ENCODE measurements around the gene RASAL2. TPM values are rescaled to one million over a fixed set of nuclear protein-coding genes. Genes with fewer than 3 reads are reported as not detected.
A peak's percentile ranks its signal among the peaks of the same experiment; 100 is the strongest.

The RASAL2 gene
- total RNA-seq, 1 donor from 2014 or later = 18.3 TPM

DNA sequence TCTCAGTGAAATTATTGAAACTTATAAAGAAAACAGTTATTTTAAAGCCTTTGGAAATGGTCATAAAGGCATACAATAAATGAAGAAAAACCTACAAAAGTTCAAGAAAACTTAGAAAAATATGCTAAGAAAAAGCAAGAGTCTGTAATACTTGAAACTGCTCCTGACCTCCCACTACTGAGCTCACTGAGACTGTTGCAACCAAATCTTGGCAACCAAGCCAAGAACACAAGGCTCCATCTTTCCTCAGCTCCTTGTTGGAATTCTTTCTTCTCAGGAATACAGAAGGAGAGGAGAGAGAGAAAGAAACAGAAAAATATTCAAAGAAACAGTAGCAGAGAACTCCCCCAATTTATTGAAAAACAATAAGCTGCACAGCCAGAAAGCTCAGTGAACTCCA, 160.5 kb downstream of the RASAL2 start:
- no peaks in the 10 kb centered on the region for H3K27me3 Mint-ChIP-seq (ENCODE audit: insufficient read depth, low read depth)
- Histone ChIP-seq H3K4me1 (peaks cover 6% of the 10 kb centered on the region), H3K4me2 (no peak overlapping the region), H3K27me3 (no peaks in the 10 kb centered on the region), H3K36me3 (no peaks in the 10 kb centered on the region), H3K9me3 (ENCODE audit: low read depth) (no peaks in the 10 kb centered on the region), H2AFZ (replicated peaks) (no peak overlapping the region), H3F3A (ENCODE audit: low read depth) (no peaks in the 10 kb centered on the region), H3K9ac (no peak overlapping the region), H3K27ac (no peak overlapping the region), H4K20me1 (ENCODE audit: low read depth) (no peaks in the 10 kb centered on the region), H3K4me3 (no peak overlapping the region), H3K79me2 (ENCODE audit: low read depth) (no peaks in the 10 kb centered on the region)
- H3K9me3 Mint-ChIP-seq = peaks cover 18% of the 10 kb centered on the region
- peaks cover 14% of the 10 kb centered on the region for H3K36me3 Mint-ChIP-seq
- H3K4me1 Mint-ChIP-seq = no peaks in the 10 kb centered on the region
- H3K27ac Mint-ChIP-seq = no peak overlapping the region
- no peak overlapping the region for H3K4me3 Mint-ChIP-seq
- TF ChIP-seq EZH2phosphoT487 (IDR thresholded peaks at IDR 0.05) (no peak), EZH2 (IDR thresholded peaks at IDR 0.05) (no peak)
- no peak for DNase-seq (ENCODE audit: low spot score)

DNA sequence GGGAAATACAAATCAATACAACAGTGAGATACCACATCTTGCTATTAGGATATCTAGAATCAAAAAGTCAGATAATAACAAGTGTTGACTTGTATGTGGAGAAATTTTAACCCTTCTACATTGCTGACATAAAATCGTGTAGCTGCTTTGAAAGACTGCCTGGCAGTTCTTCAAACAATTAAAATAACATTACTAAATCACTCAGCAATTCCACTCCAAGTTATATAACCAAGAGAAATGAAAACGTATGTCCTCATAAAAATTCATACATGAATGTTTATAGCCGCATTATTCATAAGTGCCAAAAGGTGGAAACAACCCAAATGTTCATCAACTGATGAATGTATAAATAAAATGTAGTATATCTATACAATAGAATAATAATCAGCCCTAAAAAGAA, 164.6 kb downstream of the RASAL2 start:
- no peaks in the 10 kb centered on the region for H4K20me1 ChIP-seq (ENCODE audit: low read depth)
- peaks cover 14% of the 10 kb centered on the region for H3K4me1 ChIP-seq
- peaks cover 19% of the 10 kb centered on the region for H3K9me3 Mint-ChIP-seq
- no peaks in the 10 kb centered on the region for H3F3A ChIP-seq (ENCODE audit: low read depth)
- no peaks in the 10 kb centered on the region for H3K27me3 Mint-ChIP-seq (ENCODE audit: insufficient read depth, low read depth)
- H3K4me3 ChIP-seq = no peak overlapping the region
- no peaks in the 10 kb centered on the region for H3K27me3 ChIP-seq
- H3K79me2 ChIP-seq (ENCODE audit: low read depth) = no peaks in the 10 kb centered on the region
- H2AFZ ChIP-seq (replicated peaks) = no peak overlapping the region
- no peak for DNase-seq (ENCODE audit: low spot score)
- H3K4me3 Mint-ChIP-seq = no peak overlapping the region
- H3K9me3 ChIP-seq (ENCODE audit: low read depth) = no peaks in the 10 kb centered on the region
- TF ChIP-seq CTCF (IDR thresholded peaks at IDR 0.05) = no peak
- no peak for TF ChIP-seq EZH2 (IDR thresholded peaks at IDR 0.05)
- TF ChIP-seq EZH2phosphoT487 (IDR thresholded peaks at IDR 0.05) = no peak
- no peak overlapping the region for H3K4me2 ChIP-seq
- no peaks in the 10 kb centered on the region for H3K36me3 ChIP-seq
- peaks cover 10% of the 10 kb centered on the region for H3K36me3 Mint-ChIP-seq
- no peak overlapping the region for H3K27ac ChIP-seq
- peaks cover 20% of the 10 kb centered on the region for H3K4me1 Mint-ChIP-seq
- H3K9ac ChIP-seq = no peak overlapping the region
- H3K27ac Mint-ChIP-seq = no peak overlapping the region

DNA sequence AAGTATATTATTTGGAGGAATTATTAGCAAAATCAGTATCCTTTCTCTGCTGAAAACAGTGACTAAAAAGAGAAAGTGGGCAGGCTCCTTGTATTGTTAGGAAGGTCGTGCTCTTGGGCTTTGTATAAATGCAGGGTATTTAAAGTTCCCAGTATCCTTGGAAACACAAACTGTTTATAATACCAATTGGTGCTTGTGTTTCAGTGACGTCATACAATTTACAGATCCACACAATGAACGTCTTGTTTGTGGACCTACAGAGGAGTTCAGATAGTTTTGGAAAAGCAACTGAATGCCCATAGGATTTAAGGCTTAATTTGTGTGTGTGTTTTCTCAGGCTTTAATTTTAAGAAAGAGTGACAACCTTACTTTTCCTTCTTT, 168.2 kb downstream of the RASAL2 start:
- Histone ChIP-seq H3K36me3 (no peaks in the 10 kb centered on the region), H3K27ac (no peak overlapping the region), H3K4me1 (peaks cover 27% of the 10 kb centered on the region), H3K27me3 (no peaks in the 10 kb centered on the region), H3K4me3 (no peak overlapping the region), H4K20me1 (ENCODE audit: low read depth) (no peaks in the 10 kb centered on the region), H3K4me2 (peak overlapping the region; percentile 32), H3K79me2 (ENCODE audit: low read depth) (peaks cover 13% of the 10 kb centered on the region), H3K9ac (no peak overlapping the region), H2AFZ (replicated peaks) (no peak overlapping the region), H3F3A (ENCODE audit: low read depth) (peaks cover 5% of the 10 kb centered on the region), H3K9me3 (ENCODE audit: low read depth) (no peaks in the 10 kb centered on the region)
- TF ChIP-seq EZH2phosphoT487 (IDR thresholded peaks at IDR 0.05) (no peak), EZH2 (IDR thresholded peaks at IDR 0.05) (no peak), CTCF (IDR thresholded peaks at IDR 0.05) (no peak)
- H3K27ac Mint-ChIP-seq = peak overlapping the region; percentile 97
- H3K36me3 Mint-ChIP-seq = peaks cover 2% of the 10 kb centered on the region
- peaks cover 41% of the 10 kb centered on the region for H3K4me1 Mint-ChIP-seq
- peak; percentile 25 for DNase-seq (ENCODE audit: low spot score)
- no peaks in the 10 kb centered on the region for H3K27me3 Mint-ChIP-seq (ENCODE audit: insufficient read depth, low read depth)
- H3K4me3 Mint-ChIP-seq = peak overlapping the region; percentile 69
- peaks cover 9% of the 10 kb centered on the region for H3K9me3 Mint-ChIP-seq

DNA sequence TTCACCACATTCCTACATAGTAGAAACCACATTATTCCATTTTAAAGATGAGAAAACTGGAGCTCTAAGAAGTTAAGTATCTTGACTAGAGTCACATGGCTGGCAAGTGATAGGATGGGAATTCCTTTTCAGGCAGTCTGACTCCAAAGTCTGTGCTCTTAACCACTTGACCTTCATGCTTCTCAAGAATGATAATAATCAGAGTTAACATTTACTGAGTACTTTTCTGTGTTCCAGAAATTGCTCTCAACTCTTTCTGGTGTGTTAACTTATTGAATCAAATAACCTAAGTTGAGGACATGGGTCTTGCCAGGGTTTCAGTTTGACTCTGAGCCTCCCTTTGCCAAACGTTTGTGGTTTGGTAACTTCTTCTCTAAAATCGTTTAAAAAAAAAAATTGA, 169.4 kb downstream of the RASAL2 start:
- H3K9ac ChIP-seq = no peak overlapping the region
- Mint-ChIP-seq H3K4me3 (peak overlapping the region; percentile 9), H3K27ac (peak overlapping the region; percentile 82), H3K36me3 (peaks cover 2% of the 10 kb centered on the region), H3K27me3 (ENCODE audit: insufficient read depth, low read depth) (no peaks in the 10 kb centered on the region), H3K9me3 (peaks cover 7% of the 10 kb centered on the region), H3K4me1 (peaks cover 49% of the 10 kb centered on the region)
- H3K4me1 ChIP-seq = peaks cover 31% of the 10 kb centered on the region
- H4K20me1 ChIP-seq (ENCODE audit: low read depth) = no peaks in the 10 kb centered on the region
- TF ChIP-seq CTCF (IDR thresholded peaks at IDR 0.05) = no peak
- no peak for TF ChIP-seq EZH2phosphoT487 (IDR thresholded peaks at IDR 0.05)
- TF ChIP-seq EZH2 (IDR thresholded peaks at IDR 0.05) = no peak
- no peak overlapping the region for H3K4me2 ChIP-seq
- H2AFZ ChIP-seq (replicated peaks) = no peak overlapping the region
- H3K27ac ChIP-seq = no peak overlapping the region
- no peaks in the 10 kb centered on the region for H3K36me3 ChIP-seq
- peaks cover 8% of the 10 kb centered on the region for H3F3A ChIP-seq (ENCODE audit: low read depth)
- DNase-seq (ENCODE audit: low spot score) = no peak
- no peak overlapping the region for H3K4me3 ChIP-seq
- H3K27me3 ChIP-seq = no peaks in the 10 kb centered on the region
- no peaks in the 10 kb centered on the region for H3K9me3 ChIP-seq (ENCODE audit: low read depth)
- peaks cover 21% of the 10 kb centered on the region for H3K79me2 ChIP-seq (ENCODE audit: low read depth)

Measured in neural progenitor cell (in vitro differentiated cells).